ENCODE data around the gene MACROD2.

DNA sequence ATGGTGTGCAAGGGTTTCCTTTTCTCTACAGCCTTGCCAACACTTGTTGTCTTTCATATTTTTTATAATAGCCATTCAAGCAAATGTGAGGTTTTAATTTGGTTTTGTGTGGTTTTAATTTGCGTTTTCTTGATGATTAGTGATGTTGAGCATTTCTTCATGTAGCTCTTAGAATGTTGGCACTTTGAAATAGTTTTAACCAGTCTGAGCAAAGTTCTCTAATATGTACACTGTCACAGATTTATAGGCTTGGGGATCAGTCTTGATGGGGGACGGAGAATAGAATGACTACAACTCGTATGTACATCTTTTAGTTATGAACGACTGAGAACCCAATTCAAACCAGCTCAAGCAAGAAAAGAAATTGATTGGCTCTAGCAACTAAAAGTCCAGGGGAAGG lies 1574.8 kb downstream of the MACROD2 start:
- TF ChIP-seq, protein P1, sequence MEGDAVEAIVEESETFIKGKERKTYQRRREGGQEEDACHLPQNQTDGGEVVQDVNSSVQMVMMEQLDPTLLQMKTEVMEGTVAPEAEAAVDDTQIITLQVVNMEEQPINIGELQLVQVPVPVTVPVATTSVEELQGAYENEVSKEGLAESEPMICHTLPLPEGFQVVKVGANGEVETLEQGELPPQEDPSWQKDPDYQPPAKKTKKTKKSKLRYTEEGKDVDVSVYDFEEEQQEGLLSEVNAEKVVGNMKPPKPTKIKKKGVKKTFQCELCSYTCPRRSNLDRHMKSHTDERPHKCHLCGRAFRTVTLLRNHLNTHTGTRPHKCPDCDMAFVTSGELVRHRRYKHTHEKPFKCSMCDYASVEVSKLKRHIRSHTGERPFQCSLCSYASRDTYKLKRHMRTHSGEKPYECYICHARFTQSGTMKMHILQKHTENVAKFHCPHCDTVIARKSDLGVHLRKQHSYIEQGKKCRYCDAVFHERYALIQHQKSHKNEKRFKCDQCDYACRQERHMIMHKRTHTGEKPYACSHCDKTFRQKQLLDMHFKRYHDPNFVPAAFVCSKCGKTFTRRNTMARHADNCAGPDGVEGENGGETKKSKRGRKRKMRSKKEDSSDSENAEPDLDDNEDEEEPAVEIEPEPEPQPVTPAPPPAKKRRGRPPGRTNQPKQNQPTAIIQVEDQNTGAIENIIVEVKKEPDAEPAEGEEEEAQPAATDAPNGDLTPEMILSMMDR (IDR thresholded peaks at IDR 0.05), result no peak
- TF ChIP-seq POLR2AphosphoS5 (IDR thresholded peaks at IDR 0.05) (no peak), POLR2A (IDR thresholded peaks at IDR 0.05) (no peak), EP300 (IDR thresholded peaks at IDR 0.05) (no peak)
